ENCODE measurements around the gene HGS.
"Not testable (repeated sequence)": the region's sequence is repeated elsewhere in the genome, so short reads cannot be mapped to it uniquely, and the experiment has no call there.

The HGS gene

DNA sequence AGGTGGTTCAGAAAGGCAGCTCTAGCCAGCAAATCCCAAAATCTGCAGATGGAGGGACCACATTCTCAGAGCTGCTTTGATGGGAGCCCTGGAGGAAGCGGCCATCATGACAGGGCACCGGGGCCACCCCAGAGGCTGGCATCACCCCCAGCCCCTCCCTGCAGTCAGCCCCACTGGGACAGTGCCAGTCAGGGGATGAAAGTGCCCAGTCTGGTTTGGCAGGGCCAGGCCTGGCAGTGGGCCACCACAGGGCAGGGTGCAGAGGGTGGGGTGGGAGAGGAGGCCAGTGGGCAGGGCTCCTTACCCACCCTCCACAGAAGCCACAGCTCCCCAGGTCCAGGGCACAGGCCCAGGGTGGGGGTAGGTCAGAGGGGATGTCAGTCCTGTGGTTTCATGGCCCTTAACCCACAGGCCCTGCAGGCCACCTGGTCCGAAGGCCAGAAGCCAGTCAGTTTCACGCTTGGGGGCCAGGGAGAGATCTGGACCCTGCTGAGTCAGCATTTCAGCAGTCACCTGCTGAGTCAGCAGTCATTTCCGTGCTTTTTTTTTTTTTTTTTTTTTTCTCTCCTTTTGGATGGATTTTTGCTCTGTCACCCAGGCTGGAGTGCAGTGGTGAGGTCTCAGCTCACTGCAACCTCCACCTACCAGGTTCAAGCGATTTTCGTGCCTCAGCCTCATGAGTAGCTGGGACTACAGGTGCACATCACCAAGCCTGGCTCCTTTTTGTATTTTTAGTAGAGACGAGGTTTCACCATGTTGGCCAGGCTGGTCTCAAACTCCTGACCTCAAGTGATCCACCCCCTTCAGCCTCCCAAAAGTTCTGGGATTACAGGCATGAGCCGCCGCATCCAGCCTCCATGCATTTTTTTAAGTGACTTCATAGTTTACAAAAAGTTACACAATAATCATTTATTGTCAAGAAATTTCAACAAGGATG is 38.6 kb downstream of the HGS start:
- no peak for DNase-seq

DNA sequence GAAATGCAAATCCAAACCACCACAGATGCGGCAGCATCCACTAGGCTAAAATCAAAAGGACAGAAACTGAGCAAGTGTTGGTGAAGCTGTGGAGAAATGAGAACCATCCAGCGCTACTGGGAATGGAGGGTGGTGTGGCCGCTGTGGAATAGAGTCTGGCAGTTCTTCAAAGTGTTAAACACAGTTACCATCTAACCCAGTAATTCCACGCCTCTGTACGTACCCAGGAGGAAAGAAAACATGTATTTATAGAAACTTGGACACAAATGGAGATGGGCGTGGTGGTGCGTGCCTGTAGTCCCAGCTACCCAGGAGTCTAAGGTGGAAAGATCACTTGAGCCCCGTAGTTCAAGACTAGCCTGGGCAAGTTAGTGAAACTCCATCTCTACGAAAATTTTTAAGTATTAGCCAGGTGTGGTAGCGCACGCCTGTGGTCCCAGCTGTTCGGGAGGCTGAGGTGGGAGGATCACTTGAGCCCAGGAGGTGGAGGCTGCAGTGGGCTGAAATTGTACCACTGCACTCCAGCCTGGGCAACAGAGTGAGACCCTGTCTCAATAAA is 39.9 kb downstream of the HGS start:
- no peak for DNase-seq

DNA sequence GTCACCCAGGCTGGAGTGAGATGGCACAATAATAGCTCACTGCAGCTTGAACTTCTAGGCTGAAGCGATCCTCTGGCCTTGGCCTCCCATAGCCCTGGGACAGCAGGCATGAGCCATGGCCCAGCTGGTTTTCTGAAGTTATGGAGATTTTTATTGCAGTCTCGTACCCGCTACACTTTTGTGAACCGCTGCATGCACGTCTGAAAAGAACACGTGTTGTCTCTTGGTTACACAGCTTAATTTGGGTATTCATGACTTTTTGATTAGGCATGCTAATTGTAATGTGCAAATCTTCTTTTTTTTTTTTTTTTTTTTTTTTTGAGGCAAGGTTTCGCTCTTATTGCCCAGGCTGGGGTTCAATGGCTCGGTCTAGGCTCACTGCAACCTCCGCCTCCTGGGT is 41.6 kb downstream of the HGS start:
- DNase-seq, result no peak

DNA sequence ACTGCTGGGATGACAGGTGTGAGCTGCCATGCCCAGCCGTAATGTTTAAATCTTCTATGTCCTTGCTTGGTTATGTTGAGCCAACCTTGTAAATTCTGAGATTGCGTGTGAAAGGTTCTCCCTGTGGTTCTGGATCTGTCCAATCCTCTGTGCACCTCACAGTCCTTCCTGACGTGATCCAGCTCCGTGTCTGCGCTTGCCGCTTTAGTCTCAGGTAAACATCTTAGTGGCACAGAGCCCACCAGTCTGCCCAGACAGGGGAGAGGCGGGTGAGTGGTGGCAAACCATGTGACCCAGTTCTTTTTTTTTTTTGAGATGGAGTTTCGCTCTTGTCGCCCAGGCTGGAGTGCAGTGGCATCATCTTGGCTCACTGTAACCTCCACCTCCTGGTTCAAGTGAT is 42.2 kb downstream of the HGS start:
- no peak for DNase-seq

DNA sequence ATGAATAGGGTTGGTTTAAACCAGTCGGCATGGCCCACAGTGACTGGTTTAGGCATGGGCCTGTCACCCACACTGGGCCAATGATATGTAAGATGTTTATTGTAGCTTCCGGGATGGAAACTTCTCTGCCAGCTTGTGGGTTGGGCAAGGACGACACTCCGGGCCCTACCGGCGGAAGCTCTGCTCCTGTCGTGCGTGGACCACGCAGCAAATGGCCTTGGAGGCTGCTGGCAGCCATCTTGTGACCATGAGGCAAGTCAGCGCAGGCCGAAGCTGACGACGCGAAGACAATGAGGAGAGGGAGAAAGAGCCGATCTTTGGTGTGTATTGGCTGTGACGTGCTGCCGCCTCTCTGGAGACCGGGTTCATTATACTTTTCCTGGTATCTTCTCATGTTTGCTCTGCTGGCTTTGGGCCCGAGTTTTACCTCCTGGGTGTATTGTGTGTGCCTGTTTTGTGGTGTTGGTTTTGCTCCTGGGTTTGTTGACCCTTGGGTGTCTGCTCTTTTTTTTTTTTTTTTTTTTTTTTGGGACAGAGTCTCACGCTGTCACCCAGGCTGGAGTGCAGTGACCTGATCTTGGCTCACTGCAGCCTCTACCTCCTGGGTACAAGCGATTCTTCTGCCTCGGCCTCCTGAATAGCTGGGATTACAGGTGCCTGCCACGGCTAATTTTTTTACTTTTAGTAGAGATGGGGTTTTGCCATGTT is 43.7 kb downstream of the HGS start:
- DNase-seq, result peak; percentile 99

DNA sequence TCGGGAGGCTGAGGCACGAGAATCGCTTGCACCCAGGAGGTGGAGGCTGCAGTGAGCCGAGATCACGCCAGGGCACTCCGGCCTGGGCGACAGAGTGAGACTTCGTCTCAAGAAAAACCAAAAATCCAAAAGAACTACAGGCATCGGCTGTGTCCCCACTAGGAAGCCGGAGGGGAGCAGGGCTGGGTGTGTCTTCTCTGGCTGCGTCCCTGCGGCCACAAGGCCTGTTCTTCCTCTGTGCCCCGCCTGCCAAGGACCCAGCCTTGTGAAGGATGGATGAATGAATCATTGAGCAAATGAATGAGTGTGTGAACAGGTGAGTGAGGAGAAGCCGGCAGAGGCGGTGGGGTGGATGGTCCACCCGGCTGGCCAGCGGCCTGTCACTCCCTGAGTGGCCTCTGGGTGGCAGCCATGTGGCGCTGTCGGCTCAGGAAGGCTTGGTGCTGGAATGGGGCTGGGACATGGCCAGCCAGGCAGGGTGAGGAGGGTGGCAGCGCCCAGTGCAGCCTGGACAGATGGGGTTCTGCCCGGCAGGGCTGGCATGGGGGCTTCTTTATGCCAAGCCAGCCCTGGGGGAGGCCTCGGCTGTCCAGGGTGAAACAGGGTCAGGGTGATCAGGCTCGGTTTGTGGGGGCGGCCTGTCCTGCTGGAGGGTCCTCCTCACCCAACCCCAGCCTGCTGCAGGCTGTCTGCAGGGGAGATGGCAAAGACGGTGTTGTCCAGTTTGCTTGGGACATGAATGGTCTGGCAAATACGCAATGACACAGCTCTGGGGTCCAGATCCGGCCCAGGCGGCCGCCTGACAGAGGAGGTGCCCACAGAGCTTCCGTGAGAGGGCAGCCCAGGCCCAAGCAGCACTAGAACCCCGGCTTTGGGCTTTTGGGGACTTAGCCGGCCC is 49.9 kb downstream of the HGS start:
- peak; percentile 91 for DNase-seq

DNA sequence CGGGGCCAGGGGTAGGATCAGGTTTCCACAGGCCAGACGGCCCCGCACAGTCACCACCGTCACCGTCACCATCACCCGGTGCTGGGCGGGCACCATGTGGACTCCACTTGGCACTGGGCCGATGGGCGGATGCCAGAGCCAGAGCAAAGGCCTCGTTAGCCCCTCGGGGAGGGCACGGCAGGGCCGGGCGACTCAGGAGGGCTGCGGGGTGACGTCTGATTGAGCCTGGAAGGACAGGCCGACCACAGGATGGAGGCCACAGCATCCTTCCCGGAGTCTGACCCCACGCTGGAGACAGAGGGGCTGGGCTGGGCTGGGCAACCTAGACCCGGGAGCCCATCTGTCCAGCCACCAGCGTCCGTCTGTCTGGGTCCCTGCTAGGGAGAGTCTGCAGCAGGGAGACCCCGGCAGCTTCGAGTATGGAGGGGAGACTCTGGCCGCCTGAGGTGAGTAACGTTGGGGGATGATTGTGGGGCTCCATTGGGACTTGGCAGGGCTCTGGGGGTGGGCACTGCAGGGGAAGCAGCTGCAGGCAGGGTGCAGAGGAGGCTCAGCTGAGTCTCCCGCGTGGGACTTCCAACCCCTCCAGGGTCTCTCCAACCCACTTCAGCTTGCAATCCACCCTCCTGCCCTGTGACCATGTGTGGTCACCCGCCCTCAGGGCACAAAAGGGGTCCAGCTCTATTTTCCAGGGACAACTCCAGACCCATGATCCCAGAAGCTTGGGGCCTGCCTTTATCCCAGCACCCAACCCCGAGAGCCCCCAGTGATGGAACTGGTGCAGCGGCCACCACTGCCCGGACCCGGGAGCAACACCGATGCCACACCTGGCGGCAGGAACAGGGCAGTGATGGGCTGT is 50.8 kb downstream of the HGS start:
- peak; percentile 34 for DNase-seq

DNA sequence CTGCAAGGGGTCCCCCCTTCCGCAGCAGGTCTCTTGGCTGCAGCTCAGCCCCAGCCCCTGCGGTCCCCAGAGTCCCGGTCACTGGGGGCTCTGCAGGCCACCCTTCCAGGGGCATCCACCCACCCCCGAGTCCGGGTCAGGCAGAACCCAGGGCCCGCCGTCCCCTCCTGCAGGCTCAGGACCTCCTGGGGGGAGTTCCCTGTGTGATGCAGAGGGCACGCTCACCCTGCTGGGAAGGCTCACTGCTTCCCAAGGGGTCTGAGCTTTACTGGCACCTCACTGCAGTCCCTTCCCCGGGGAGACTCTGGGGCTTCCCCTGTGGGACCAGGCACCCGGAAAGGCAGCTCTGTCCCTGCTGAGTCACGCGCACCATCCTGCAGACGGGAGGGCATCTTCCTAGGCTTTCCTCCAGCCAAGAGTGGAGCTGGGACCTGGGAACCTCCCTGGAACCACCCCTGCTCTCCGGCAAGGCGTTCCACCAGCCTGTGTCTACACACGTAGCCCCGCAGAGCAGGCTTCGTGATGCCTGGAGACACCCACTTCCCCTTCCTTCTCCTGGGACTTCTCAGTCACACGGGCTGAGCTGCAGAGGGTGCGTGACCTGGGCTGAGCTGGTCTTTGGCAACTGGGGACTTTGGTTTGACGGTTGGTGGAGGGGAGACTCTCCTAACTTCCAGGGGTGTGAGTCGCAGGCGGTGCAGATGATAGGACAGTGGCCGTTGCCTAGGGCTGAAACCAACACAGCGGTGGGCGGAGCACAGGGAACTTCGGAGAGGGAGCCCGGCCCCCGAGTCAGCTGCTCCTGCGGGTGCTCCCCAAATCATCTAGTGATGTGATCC is 51.7 kb downstream of the HGS start:
- DNase-seq, result peak; percentile 53

DNA sequence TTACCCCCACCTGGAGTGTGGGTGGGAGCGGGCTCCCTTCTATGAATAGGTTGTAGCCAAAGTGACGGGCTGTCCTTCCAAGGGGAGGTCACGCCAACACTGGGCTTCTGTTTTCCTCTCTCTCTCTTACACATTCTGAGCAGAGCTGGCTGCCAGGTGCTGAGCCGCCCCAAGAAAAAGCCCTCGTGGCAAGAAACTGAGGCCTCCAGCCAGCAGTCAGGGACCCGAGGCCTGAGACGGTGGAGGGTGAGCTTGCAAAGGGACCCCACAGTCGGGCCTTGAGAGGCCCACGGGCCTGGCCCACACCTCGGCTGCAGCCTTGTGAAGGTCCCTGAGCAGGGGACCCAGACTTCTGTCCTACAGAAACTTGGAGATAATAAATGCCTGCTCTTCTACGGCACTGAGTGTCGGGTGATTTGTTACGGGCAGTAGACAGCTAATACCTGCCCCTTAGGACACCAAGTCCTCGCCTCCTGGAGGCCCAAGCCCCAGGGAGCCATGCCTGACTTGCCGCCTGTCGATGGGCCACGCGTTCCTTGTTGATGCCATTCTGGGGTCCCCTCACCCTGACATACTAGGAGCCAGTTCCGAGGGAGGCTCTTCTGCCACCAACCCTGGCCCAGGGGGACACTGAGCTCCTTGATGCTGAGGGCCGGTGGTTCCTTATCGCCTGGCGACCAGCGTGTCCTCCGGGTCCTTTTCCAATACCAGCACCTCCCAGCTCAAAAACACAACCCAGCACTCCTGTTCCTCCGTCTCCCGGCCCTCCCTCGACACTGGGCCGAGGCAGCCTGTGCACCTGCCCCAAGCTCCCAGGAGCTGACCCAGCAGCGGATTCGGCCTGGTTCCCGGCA is 54.4 kb downstream of the HGS start:
- DNase-seq, result no peak

DNA sequence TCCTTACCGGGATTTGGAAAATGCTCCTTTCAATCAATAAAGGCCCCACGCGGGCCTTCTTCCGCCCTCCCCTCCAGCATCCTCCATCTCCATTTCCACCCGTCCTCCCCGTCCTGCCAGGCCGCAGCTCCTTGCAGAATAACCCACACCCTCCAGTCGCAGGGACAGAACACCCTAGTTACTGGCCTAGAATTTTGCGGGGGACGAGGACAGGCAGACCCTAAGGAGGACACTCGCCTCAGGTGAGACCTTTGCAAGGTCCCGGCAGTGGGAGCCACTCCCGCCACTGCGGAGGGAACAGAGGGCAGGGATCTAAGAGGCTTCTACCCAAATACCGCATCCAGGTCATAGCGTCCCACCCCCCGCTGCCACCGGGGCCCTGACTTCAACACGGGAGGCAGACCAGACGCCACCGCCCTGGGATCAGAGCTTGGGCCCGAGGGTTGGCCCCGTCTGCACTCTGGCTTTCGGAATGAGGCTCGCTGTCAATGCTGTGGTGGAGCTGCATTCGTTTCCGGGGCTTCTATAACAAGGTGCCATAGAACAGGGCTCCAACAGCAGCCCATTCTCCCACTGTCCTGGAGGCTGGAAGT is 55.1 kb downstream of the HGS start:
- DNase-seq, result no peak

DNA sequence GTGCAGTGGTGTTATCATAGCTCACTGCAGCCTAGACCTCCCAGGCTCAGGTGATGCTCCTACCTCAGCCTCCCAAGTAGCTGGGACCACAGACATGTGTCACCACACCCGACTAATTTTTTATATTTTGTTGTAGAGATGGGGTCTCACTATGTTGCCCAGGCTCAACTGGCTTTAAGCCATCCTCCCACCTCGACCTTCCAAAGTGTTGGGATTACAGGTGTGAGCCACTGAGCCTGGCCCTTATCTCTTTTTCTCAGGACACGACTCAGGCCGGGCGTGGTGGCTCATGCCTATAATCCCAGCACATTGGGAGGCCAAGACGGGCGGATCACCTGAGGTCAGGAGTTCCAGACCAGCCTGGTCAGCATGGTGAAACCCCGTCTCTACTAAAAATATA is 55.8 kb downstream of the HGS start:
- not testable (repeated sequence) for DNase-seq

DNA sequence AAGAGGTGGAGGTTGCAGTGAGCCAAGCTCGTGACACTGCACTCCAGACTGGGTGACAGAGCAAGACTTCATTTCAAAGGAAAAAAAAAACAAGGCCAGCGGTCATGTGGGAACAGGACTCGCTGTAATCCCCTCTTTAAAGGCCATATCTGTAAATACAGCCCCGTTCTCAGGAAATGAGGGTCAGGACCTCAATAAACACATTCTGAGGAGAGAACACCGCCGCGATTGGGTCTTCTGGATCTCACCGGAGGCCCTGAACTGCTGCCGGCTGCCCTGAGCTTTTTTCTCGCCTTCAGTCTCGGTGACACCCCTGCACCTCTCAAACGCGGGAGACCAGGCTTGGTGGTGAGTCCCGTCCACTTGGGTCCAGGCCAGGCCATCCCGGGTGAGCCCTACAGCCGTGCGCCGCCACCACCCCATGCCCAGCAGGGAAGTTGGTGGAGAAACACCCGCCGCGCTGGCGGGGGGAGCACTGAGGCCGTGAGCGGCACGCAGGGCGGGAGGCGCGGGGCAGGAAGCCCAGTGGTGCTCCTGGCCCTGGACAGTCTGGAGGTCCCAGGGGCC is 56.7 kb downstream of the HGS start:
- no peak for DNase-seq

DNA sequence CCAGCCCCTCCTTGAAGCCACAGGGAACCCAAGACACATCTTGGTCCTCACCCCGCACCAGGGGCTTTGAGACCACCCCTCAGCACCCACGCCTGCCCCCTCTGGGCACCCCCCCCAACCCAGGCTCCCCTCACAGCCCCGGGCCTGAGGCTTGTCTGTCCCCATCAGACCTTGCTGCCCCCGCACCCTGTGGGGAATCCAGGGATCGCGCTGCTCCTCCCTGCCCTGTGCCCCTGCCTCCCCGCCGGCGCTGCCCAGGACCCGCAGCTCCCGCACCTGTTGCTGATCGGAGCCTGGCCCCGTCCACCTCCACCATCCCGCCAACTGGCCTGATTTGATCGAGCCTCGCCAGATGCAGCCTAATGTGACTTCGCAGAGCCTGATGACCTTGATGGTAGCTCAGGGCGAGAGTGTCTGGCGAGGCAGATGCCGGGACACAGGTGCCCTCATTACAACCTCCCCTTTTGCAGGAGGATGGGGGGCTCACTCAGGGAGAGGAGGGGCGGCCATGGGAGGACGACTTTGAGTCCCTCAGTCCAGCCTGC is 57.3 kb downstream of the HGS start:
- DNase-seq, result no peak

DNA sequence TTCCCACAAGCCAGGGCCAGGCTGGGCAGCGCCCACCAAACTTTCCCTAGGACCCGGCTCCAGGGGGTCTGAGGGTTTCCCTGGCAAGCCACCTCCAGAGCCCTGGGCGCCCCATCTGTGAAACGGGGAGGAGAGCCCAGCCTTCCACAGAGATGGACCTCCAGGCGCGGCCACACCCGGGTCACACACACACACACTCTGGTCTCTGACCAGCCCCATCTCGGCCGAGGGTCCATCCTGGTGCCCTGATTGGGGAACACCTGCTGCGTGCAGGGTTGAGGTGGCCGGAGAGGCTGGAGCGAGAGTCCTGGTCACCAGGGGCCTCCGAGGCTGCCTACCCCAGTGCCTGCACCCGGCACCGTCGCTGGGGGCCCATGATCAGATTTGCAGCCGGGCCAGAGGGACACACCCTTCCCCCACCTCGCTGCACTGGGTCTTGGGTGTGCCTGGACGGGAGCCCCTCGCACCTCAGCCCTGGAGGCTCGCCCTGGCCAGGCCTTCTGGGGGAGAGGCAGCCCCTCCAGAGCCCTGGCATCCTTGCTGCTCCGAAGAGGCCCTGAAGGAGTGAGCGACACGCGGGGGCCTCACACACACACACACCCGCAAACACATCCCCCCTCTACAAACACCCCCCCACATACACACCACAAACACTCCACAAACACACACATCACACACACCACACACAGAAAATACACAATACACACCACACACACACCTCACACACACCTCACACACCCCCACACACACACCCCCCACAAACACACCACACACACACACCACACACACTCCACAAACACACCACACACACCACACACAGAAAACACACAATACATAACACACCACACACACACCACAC is 58.0 kb downstream of the HGS start:
- no peak for DNase-seq
